Measurements from ENCODE around the gene ANKUB1. TPM values are rescaled to one million over a fixed set of nuclear protein-coding genes. Genes with fewer than 3 reads are reported as not detected.
"Not testable (repeated sequence)": the region's sequence is repeated elsewhere in the genome, so short reads cannot be mapped to it uniquely, and the experiment has no call there.

Gene ANKUB1
- total RNA-seq, 1 donor from 2014 or later, result not detected

DNA sequence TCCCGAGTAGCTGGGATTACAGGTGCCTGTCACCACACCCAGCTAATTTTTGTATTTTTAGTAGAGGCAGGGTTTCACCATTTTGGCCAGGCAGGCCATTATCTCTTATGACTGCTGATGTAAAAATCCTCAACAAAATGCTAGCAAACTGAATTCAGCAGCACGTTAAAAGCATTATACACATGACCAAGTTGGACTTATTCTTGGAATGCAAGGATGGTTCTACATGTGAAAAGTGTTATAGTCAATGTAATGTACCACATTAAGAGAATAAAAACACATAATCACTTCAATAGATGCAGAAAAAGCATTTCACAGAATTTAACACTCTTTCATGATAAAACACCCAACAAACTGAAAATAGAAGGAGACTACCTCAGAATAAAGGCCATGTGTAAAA lies 40.9 kb upstream of the ANKUB1 start:
- TF ChIP-seq, protein P1, sequence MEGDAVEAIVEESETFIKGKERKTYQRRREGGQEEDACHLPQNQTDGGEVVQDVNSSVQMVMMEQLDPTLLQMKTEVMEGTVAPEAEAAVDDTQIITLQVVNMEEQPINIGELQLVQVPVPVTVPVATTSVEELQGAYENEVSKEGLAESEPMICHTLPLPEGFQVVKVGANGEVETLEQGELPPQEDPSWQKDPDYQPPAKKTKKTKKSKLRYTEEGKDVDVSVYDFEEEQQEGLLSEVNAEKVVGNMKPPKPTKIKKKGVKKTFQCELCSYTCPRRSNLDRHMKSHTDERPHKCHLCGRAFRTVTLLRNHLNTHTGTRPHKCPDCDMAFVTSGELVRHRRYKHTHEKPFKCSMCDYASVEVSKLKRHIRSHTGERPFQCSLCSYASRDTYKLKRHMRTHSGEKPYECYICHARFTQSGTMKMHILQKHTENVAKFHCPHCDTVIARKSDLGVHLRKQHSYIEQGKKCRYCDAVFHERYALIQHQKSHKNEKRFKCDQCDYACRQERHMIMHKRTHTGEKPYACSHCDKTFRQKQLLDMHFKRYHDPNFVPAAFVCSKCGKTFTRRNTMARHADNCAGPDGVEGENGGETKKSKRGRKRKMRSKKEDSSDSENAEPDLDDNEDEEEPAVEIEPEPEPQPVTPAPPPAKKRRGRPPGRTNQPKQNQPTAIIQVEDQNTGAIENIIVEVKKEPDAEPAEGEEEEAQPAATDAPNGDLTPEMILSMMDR (IDR thresholded peaks at IDR 0.05), result no peak
- TF ChIP-seq EZH2phosphoT487 (IDR thresholded peaks at IDR 0.05) (no peak), EZH2 (IDR thresholded peaks at IDR 0.05) (no peak)
- Mint-ChIP-seq H3K27me3 (ENCODE audit: insufficient read depth, low read depth) (peaks cover 2% of the 10 kb centered on the region), H3K4me1 (no peaks in the 10 kb centered on the region), H3K36me3 (peaks cover 20% of the 10 kb centered on the region), H3K27ac (no peak overlapping the region), H3K9me3 (peaks cover 73% of the 10 kb centered on the region), H3K4me3 (no peak overlapping the region)
- Histone ChIP-seq H3K79me2 (ENCODE audit: low read depth) (peaks cover 42% of the 10 kb centered on the region), H3K27me3 (no peaks in the 10 kb centered on the region), H3K4me3 (no peak overlapping the region), H3K4me1 (no peaks in the 10 kb centered on the region), H3K4me2 (no peak overlapping the region), H3K36me3 (no peaks in the 10 kb centered on the region), H3K9me3 (ENCODE audit: low read depth) (peaks cover 26% of the 10 kb centered on the region), H3K9ac (no peak overlapping the region), H3K27ac (no peak overlapping the region), H2AFZ (replicated peaks) (no peak overlapping the region), H3F3A (ENCODE audit: low read depth) (no peaks in the 10 kb centered on the region), H4K20me1 (ENCODE audit: low read depth) (no peaks in the 10 kb centered on the region)
- no peak for DNase-seq (ENCODE audit: low spot score)

GRCh38 chr3:149832086-149832485 lies 39.7 kb upstream of the ANKUB1 start:
- DNase-seq (ENCODE audit: low spot score), result no peak
- no peak overlapping the region for H2AFZ ChIP-seq (replicated peaks)
- H3K27me3 ChIP-seq, result no peaks in the 10 kb centered on the region
- no peak overlapping the region for H3K27ac ChIP-seq
- no peak for TF ChIP-seq EZH2phosphoT487 (IDR thresholded peaks at IDR 0.05)
- TF ChIP-seq, protein P1 (IDR thresholded peaks at IDR 0.05), result no peak
- no peak for TF ChIP-seq EZH2 (IDR thresholded peaks at IDR 0.05)
- Mint-ChIP-seq H3K36me3 (peaks cover 11% of the 10 kb centered on the region), H3K27ac (no peak overlapping the region), H3K4me1 (no peaks in the 10 kb centered on the region), H3K27me3 (ENCODE audit: insufficient read depth, low read depth) (peaks cover 2% of the 10 kb centered on the region), H3K4me3 (no peak overlapping the region), H3K9me3 (peaks cover 64% of the 10 kb centered on the region)
- no peak overlapping the region for H3K9ac ChIP-seq
- peaks cover 49% of the 10 kb centered on the region for H3K79me2 ChIP-seq (ENCODE audit: low read depth)
- no peaks in the 10 kb centered on the region for H3K36me3 ChIP-seq
- H3K4me3 ChIP-seq, result no peak overlapping the region
- no peaks in the 10 kb centered on the region for H3K4me1 ChIP-seq
- no peaks in the 10 kb centered on the region for H3F3A ChIP-seq (ENCODE audit: low read depth)
- no peak overlapping the region for H3K4me2 ChIP-seq
- no peaks in the 10 kb centered on the region for H4K20me1 ChIP-seq (ENCODE audit: low read depth)
- peaks cover 26% of the 10 kb centered on the region for H3K9me3 ChIP-seq (ENCODE audit: low read depth)

DNA sequence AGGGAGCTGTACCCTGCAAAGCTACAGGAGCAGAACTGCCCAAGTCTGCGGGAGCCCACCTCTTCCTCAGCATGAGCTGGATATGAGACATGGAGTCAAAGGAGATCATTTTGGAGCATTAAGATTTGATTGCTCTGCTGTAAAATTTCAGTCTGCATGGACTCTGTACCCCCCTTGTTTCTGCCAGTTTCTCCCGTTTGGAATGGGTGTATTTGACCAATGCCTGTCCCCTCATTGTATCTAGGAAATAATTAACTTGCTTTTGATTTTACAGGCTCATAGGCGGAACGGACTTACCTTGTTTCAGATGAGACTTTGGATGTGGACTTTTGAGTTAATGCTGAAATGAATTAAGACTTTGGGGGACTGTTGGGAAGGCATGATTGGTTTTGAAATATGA lies 39.0 kb upstream of the ANKUB1 start:
- H3K27me3 ChIP-seq, result no peaks in the 10 kb centered on the region
- H3K4me2 ChIP-seq, result no peak overlapping the region
- H3K4me1 ChIP-seq, result no peaks in the 10 kb centered on the region
- H3K27ac ChIP-seq, result no peak overlapping the region
- H4K20me1 ChIP-seq (ENCODE audit: low read depth), result no peaks in the 10 kb centered on the region
- no peak overlapping the region for H2AFZ ChIP-seq (replicated peaks)
- no peaks in the 10 kb centered on the region for H3K36me3 ChIP-seq
- Mint-ChIP-seq H3K4me3 (no peak overlapping the region), H3K27ac (no peak overlapping the region), H3K9me3 (peaks cover 58% of the 10 kb centered on the region), H3K36me3 (peaks cover 8% of the 10 kb centered on the region), H3K27me3 (ENCODE audit: insufficient read depth, low read depth) (peaks cover 2% of the 10 kb centered on the region), H3K4me1 (no peaks in the 10 kb centered on the region)
- no peak for DNase-seq (ENCODE audit: low spot score)
- TF ChIP-seq EZH2phosphoT487 (IDR thresholded peaks at IDR 0.05), result no peak
- peaks cover 26% of the 10 kb centered on the region for H3K9me3 ChIP-seq (ENCODE audit: low read depth)
- H3K9ac ChIP-seq, result no peak overlapping the region
- H3F3A ChIP-seq (ENCODE audit: low read depth), result no peaks in the 10 kb centered on the region
- peaks cover 57% of the 10 kb centered on the region for H3K79me2 ChIP-seq (ENCODE audit: low read depth)
- H3K4me3 ChIP-seq, result no peak overlapping the region

DNA sequence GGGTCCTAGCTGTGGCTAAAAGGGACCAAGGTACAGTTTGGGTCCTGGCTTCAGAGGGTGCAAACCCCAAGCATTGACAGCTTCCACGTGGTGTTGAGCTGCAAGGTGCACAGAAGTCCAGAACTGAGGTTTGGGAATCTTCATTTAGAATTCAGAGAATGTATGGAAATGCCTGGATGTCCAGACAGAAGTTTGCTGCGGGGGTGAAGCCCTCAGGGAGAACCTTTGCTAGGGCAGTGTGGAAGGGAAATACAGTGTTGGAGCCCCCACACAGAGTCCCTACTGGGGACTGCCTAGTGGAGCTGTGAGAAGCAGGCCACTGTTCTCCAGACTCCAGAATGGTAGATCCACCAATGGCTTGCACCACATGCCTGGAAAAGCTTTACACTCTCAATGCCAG lies 38.5 kb upstream of the ANKUB1 start:
- Histone ChIP-seq H3K4me3 (no peak overlapping the region), H3K27ac (no peak overlapping the region), H3F3A (ENCODE audit: low read depth) (no peaks in the 10 kb centered on the region), H3K27me3 (no peaks in the 10 kb centered on the region), H2AFZ (replicated peaks) (no peak overlapping the region), H3K4me2 (no peak overlapping the region), H3K4me1 (peaks cover 1% of the 10 kb centered on the region), H3K9me3 (ENCODE audit: low read depth) (peaks cover 26% of the 10 kb centered on the region), H4K20me1 (ENCODE audit: low read depth) (no peaks in the 10 kb centered on the region), H3K36me3 (no peaks in the 10 kb centered on the region), H3K79me2 (ENCODE audit: low read depth) (peaks cover 58% of the 10 kb centered on the region), H3K9ac (no peak overlapping the region)
- Mint-ChIP-seq H3K27me3 (ENCODE audit: insufficient read depth, low read depth) (peaks cover 2% of the 10 kb centered on the region), H3K27ac (no peak overlapping the region), H3K4me1 (no peaks in the 10 kb centered on the region), H3K36me3 (peaks cover 9% of the 10 kb centered on the region), H3K4me3 (no peak overlapping the region), H3K9me3 (peaks cover 57% of the 10 kb centered on the region)
- TF ChIP-seq EZH2 (IDR thresholded peaks at IDR 0.05) (no peak), EZH2phosphoT487 (IDR thresholded peaks at IDR 0.05) (no peak)
- TF ChIP-seq, protein P1 (IDR thresholded peaks at IDR 0.05), result no peak
- no peak for DNase-seq (ENCODE audit: low spot score)

DNA sequence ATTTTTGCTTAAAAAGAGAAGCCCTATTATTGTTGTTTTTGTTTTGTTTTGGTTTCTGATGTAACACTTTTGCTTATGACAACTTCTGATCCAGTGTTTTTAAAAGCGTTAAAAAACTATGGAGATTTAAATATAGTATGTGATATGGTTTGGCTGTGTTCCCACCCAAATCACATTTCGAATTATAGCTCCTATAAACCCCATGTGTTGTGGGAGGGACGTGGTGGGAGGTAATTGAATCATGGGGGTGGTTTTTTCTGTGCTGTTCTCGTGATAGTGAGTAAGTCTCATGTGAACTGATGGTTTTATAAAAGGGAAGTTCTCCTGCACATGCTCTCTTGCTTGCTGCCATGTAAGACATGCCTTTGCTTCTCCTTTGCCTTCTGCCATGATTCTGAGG lies 37.3 kb upstream of the ANKUB1 start:
- not testable (repeated sequence) for H3K27me3 ChIP-seq; H3K4me3 ChIP-seq; H3K4me1 Mint-ChIP-seq; H3K36me3 ChIP-seq; H3K27me3 Mint-ChIP-seq (ENCODE audit: insufficient read depth, low read depth); H3K27ac Mint-ChIP-seq; H3K4me2 ChIP-seq; H3K4me1 ChIP-seq; H4K20me1 ChIP-seq (ENCODE audit: low read depth); H3K36me3 Mint-ChIP-seq; H3K27ac ChIP-seq; H3K9ac ChIP-seq; H3K4me3 Mint-ChIP-seq; H3F3A ChIP-seq (ENCODE audit: low read depth); DNase-seq (ENCODE audit: low spot score); H2AFZ ChIP-seq (replicated peaks)
- peaks cover 47% of the 10 kb centered on the region for H3K9me3 Mint-ChIP-seq
- Histone ChIP-seq H3K9me3 (ENCODE audit: low read depth) (peaks cover 26% of the 10 kb centered on the region), H3K79me2 (ENCODE audit: low read depth) (peaks cover 47% of the 10 kb centered on the region)

All from neural progenitor cell (in vitro differentiated cells).